Measurements from ENCODE around the gene FXYD6. TPM values are rescaled to one million over a fixed set of nuclear protein-coding genes. Genes with fewer than 3 reads are reported as not detected.

The FXYD6 gene
- total and polyA plus RNA-seq, 2 of the 8 experiments (the other 6 are each of a cell fraction or from before 2014, with no cell fraction given) = 44.6 to 117 TPM

DNA sequence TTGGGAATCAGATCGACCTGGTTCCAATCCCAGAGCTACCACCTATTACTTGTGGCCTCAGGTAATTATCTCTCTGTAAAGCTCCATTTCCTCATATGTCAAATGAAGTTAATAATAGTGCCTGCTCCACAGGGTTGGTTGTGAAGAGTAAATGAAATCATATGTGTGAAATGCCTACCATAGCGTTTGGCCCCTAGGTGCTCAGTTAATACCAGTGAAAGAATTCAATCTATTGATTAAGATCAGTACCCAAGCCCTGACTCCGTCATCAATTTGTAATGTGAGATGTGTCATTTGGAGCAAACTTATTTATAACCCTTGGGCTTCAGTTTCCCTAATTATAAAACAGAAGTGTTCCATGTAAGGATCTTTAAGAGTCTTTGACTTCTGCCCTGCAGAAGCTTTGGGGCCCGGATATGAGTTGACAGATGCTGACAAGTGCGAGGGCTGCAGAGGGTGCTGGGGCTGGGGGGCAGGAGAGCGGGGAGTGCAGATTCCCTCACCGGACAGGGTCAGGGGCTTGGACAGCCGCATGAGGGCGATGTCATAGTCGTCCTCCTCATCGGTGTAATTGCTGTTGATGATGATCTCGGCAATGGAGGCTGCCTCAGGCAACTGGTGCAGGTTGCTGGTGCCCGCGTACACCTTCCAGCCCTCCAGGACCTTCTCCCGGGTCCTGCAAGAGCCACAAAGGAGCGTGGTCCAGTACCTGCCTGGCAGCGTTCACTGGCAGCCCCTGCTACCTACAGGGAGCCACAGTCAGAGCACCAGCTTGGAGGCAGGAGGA lies 31.8 kb upstream of the FXYD6 start:
- no peaks in the 10 kb centered on the region for H3K79me1 ChIP-seq (ENCODE audit: low read depth, low read length)
- FAIRE-seq = no peak
- H3K4me1 ChIP-seq (replicated peaks in 1 of 4; ENCODE audit: control insufficient read depth in 3 of 4, insufficient read depth in 4 of 4, low read length in 3 of 4) = peaks cover 0 to 12% (median 3%) of the 10 kb centered on the region in 4 experiments; a peak in 5 of 7 replicates
- H3K4me3 ChIP-seq (ENCODE audit: extremely low read depth in 1 of 4, insufficient read depth in 2 of 4, low read depth in 3 of 4, low read length in 4 of 4) = no peak overlapping the region
- no peak overlapping the region for H4K8ac ChIP-seq (ENCODE audit: extremely low read depth, insufficient read depth, low read length)
- no peak overlapping the region for H2BK120ac ChIP-seq (replicated peaks; ENCODE audit: low read depth, low read length)
- H3K9ac ChIP-seq (replicated peaks in 1 of 4; ENCODE audit: extremely low read depth in 1 of 4, low read depth in 3 of 4, low read length in 3 of 4) = no peak overlapping the region
- no peak overlapping the region for H2BK5ac ChIP-seq (ENCODE audit: low read depth, low read length)
- peak overlapping the region; percentile 9 for H4K91ac ChIP-seq (replicated peaks; ENCODE audit: insufficient read length, low read length)
- H3K27ac ChIP-seq (ENCODE audit: low read depth, low read length) = no peak overlapping the region
- H3K23ac ChIP-seq (ENCODE audit: insufficient read length) = no peak overlapping the region
- no peak overlapping the region for H4K5ac ChIP-seq (ENCODE audit: insufficient read length, low read depth, low read length)
- H3K18ac ChIP-seq (ENCODE audit: extremely low read depth, low read length) = no peak overlapping the region
- H2AK5ac ChIP-seq (ENCODE audit: low read depth, low read length) = no peak overlapping the region
- ChIA-PET POLR2A (ENCODE audit: partially characterized antibody) (no interaction called here), CTCF (ENCODE audit: partially characterized antibody) (interaction anchor here (0.6 to 12.6 kb wide), 29 partner anchors 8 to 299 kb away, joined by 3 to 122 read pairs (median 4); partner anchors contain the start of genes FXYD6 and TMPRSS13)
- H3K14ac ChIP-seq (ENCODE audit: insufficient read length) = no peak overlapping the region
- no peak overlapping the region for H2BK20ac ChIP-seq (ENCODE audit: low read length)
- H4K20me1 ChIP-seq (replicated peaks in 1 of 2; ENCODE audit: control insufficient read depth in 1 of 2, insufficient read depth in 2 of 2, low read length in 2 of 2) = no peaks in the 10 kb centered on the region
- H3K4ac ChIP-seq (replicated peaks; ENCODE audit: insufficient read length, low read depth, low read length) = no peak overlapping the region
- no peak overlapping the region for H3K56ac ChIP-seq (replicated peaks; ENCODE audit: insufficient read length, low read depth, low read length)
- H3K4me2 ChIP-seq (ENCODE audit: insufficient read depth in 1 of 2, low read depth in 2 of 2, low read length in 2 of 2) = peak overlapping the region in 1 of 2 experiments; percentile 66; a peak in 1 of 4 replicates
- peaks cover 3% of the 10 kb centered on the region; the same call in 1 of the 2 replicates for H3K23me2 ChIP-seq (ENCODE audit: low read depth, low read length)
- peak overlapping the region; percentile 72; the same call in 1 of the 2 replicates for H2BK12ac ChIP-seq (ENCODE audit: low read depth, low read length)
- no peak for DNase-seq (ENCODE audit: low read depth in 1 of 2, low spot score in 2 of 2)
- H2AFZ ChIP-seq (ENCODE audit: low read length) = no peak overlapping the region
- no peak overlapping the region; the same call in 1 of the 2 replicates for H2BK15ac ChIP-seq (ENCODE audit: low read length)
- no peaks in the 10 kb centered on the region for H3K79me2 ChIP-seq (ENCODE audit: control insufficient read depth in 1 of 2, insufficient read depth in 2 of 2, low read length in 2 of 2)
- no peaks in the 10 kb centered on the region for H3K27me3 ChIP-seq (replicated peaks in 1 of 4; ENCODE audit: control insufficient read depth in 3 of 4, extremely low read depth in 1 of 4, insufficient read depth in 3 of 4, low read length in 3 of 4)
- H3K9me3 ChIP-seq (ENCODE audit: insufficient read depth in 2 of 2, low read depth in 1 of 2, low read length in 1 of 2) = no peaks in the 10 kb centered on the region
- H3K36me3 ChIP-seq (ENCODE audit: control insufficient read depth in 2 of 4, insufficient read depth in 4 of 4, low read length in 3 of 4) = no peaks in the 10 kb centered on the region
- WGBS, 2 experiments (ENCODE audit: extremely low coverage in 1 of 2, insufficient coverage in 1 of 2, insufficient read length in 1 of 2, insufficient replicate concordance in 2 of 2, low coverage in 1 of 2, low lambda C conversion rate in 2 of 2, missing lambda C conversion rate in 1 of 2) = 87% methylated on average over 15 of the region's 17 CpGs; no CpG with 5 or more reads in 1 of the 2 experiments
- TF ChIP-seq ASH2L (IDR thresholded peaks at IDR 0.05; ENCODE audit: low read length) (no peak), RAD21 (IDR thresholded peaks at IDR 0.05 in 1 of 2, conservative IDR thresholded peaks at IDR 0.05 in 1 of 2; ENCODE audit: low read depth in 2 of 2, low read length in 2 of 2) (0 out of 4 replicates have a peak, but pooled peaks of 1 of the 2 experiments have one; percentile 3)
- TF ChIP-seq, protein P1, sequence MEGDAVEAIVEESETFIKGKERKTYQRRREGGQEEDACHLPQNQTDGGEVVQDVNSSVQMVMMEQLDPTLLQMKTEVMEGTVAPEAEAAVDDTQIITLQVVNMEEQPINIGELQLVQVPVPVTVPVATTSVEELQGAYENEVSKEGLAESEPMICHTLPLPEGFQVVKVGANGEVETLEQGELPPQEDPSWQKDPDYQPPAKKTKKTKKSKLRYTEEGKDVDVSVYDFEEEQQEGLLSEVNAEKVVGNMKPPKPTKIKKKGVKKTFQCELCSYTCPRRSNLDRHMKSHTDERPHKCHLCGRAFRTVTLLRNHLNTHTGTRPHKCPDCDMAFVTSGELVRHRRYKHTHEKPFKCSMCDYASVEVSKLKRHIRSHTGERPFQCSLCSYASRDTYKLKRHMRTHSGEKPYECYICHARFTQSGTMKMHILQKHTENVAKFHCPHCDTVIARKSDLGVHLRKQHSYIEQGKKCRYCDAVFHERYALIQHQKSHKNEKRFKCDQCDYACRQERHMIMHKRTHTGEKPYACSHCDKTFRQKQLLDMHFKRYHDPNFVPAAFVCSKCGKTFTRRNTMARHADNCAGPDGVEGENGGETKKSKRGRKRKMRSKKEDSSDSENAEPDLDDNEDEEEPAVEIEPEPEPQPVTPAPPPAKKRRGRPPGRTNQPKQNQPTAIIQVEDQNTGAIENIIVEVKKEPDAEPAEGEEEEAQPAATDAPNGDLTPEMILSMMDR (IDR thresholded peaks at IDR 0.05; ENCODE audit: control extremely low read depth in 1 of 3, insufficient read depth in 1 of 3, low read depth in 1 of 3, low read length in 3 of 3) = peak in 2 of 3 experiments; percentile 7 to 8; a peak in 1 of 4 replicates
